Ramos (cell line): ENCODE data around the gene CRYL1.

Experiments
- in situ Hi-C: fragments of 300-500 bp; cut with MboI; formaldehyde crosslinking; loops from one replicate; pipeline ENCODE4 v1.14.3; 2022; ENCODE audit warnings: low sequenced_read_pairs; ENCODE audit not compliant: unreplicated experiment

CRYL1 gene

DNA sequence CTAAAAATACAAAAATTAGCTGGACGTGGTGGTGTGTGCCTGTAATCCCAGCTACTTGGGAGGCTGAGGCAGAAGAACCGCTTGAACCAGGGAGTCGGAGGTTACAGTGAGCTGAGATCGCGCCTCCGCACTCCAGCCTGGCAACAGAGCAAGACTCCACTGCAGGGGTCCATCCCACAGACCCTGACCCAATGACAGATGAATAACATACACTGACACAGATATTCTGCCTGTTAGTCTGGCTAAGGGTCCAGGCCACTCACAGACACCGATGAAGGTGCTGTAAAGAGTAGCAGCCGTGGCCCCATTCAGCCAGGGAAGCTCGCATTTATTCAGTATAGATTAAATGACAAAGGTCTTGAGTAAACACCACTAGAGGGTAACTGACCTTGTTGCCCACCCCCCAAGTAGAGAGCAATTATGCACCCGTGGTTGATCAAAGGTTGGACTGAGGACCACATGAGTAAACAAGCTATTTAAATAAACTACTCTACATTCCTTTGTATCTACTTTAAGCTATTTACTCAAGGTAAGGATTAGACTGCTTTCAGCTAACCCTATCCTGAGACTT, 8.5 kb upstream of the CRYL1 start:
- in situ Hi-C loops: no loop called here

DNA sequence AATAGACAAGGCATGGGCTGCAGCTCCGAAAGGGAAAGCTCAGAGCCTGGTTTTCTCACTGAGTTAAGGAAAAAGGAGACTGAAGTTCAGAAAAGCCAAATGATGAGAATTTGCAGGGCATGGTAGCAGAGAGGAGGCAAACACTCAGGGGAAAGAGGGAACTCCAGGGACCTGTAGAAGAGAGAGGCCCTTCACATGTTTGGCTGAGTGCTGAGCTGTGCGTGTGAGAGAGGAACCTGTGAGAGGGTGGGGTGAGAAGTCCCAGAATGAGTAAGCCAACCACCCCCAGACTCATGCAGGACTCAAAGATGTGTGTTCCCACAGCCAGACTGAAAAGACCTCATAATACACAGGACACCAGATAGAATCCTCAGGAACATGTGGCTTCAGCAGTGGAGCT, 2.8 kb upstream of the CRYL1 start:
- in situ Hi-C loops: no loop called here

DNA sequence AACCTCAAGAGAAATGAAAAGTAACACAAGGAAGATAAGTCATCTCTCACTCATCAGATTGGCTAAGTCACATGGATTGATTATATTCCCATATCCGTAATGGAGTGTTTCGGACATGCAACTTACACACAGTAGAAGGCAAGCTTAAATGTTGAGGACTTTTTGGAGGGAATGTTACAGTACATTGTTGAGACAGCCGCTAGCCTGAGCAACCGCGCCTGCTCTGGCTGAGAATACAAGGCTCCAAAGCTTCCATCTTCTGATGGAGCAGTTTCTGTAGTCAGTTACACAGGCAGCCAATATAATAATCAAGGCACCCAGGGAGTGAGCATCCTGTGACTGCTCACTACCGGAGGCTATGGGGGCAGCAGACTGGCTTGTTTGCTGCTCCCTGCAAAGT, 1.0 kb upstream of the CRYL1 start:
- in situ Hi-C loops: no loop called here

DNA sequence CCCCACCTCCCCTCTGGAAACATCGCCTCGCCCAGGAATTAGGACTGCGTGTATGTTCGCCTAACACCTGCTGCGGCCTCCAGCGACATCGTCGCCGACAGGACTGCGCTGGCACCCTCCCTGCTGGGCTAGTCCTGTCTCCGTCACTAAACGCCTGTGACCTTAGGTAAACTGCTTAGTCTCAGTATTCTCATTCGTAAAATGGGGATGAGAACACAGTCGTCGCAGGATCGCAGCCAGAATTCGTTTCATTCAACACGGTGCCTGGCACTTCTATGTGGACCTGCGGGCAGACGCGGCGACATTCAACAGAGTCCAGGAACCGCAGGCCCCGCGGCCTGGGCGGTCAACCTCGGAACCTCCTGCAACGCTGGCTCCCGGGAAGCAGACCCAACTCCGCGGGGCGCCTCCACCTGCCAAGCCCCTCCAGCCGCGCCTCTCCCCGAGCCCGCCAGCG, 485 bp downstream of the CRYL1 start:
- in situ Hi-C loops: no loop called here

DNA sequence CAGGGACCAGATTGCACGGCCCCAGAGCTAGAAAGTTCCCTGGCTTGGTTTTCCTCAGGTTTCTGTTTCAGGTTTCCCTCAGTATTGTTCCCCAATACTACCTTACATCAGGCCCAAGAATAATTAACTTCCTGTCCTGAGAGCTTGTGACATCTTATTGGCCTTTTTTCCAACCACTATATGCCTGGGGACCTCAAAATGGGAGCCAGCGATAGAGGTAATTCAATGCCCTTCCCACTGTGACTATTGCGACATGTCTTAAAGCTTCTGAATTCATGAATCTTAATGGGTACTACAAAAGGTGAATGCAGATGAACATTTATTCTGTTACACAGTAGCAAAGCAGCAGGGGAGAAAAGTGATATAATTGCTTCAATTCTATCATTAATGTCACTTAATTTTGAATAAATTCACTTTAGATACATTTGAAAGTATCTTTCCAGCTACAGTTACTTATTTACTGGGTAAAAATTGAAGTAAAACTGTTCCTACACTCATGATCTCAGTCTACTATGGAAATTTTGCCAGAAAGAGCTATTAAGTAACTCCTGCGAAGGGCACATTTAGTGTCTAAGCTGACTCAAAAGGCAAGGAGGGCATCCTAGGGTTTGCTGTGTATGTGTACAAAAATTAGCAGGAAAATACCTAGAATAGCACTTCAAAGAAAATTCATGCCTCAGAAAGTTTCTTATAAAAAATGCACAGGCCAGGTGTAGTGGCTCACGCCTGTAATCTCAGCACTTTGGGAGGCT, 4.1 kb downstream of the CRYL1 start:
- in situ Hi-C loops: no loop called here

DNA sequence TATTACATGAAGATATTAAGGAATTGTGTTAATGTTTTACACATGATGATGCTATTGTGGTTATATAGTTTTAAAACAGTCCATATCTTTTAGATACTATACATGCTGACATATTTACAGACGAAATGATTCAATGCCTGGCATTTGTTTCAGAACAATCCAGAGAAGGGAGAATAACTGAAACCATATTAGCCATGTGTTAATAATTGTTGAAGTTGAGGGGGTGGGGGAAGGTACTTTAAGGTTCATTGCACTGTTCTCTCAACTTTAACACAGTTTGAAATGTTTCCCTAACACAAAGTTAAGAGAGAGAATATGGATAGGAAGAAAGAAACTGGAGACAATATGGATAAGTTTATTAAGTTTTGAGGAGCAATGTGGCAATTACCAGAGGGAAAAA, 5.8 kb downstream of the CRYL1 start:
- in situ Hi-C loops: no loop called here

DNA sequence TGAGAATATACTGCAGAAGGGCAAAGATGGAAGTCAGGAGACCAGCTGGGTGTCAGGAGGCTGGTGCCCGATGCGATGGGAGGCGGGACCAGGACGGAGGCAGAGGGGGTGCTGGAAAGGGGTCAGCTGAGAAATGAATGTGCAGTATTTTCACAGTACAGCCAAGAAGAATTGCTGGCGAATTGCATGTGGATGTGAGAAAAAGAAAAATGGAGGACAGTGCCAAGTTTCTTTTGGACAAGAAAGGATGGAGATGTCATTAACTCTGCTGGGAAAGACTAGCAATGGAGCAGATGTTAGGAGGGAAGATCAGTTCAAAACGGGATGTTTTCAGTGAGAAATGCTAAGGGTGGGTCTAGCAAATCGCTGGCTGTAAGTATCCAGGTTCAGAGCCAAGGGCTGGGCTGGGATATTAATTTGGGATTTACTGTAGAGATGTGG, 7.0 kb downstream of the CRYL1 start:
- in situ Hi-C loops: no loop called here

DNA sequence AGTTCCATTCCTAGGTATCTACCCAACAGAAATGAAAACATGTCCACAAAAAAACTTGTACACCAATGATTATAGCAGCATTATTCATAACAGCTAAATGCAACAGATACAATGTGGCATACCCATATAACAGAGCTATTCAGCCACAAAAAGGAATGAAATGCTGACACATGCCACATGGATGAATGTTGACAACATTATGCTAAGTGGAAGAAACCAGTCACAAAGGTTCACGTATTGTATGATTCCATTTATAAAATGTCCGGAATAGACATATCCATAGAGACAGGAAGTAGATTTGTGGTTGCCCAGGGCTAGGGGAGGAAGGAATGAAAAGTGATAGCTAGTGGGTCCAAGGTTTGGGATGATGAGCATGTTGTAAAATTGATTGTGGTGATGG, 10.8 kb downstream of the CRYL1 start:
- in situ Hi-C loops: no loop called here

DNA sequence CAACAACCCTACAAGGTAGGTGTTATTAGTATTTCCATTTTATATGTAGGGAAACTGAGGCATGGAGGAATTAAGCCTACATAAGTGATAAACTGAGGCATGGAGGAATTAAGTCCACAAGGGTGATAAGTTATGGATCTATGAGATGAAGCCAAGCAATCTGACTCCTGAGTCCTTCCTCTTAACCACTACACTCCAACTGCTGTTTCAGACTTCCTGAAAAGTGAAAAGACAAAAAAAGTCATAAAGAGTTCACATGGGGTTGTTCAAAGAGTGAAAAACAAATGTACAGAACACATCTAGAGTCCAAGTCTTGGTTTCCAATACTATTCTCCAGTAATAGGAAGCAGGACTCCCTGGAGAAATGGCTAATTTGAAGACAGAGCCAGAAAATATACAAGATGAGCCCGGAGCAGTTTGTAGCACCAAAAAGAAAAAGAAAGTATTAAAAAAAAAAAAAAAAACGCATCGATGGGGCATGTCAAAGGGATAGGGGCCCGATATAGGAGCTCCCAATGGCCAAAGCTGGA, 12.1 kb downstream of the CRYL1 start:
- in situ Hi-C loops: no loop called here

DNA sequence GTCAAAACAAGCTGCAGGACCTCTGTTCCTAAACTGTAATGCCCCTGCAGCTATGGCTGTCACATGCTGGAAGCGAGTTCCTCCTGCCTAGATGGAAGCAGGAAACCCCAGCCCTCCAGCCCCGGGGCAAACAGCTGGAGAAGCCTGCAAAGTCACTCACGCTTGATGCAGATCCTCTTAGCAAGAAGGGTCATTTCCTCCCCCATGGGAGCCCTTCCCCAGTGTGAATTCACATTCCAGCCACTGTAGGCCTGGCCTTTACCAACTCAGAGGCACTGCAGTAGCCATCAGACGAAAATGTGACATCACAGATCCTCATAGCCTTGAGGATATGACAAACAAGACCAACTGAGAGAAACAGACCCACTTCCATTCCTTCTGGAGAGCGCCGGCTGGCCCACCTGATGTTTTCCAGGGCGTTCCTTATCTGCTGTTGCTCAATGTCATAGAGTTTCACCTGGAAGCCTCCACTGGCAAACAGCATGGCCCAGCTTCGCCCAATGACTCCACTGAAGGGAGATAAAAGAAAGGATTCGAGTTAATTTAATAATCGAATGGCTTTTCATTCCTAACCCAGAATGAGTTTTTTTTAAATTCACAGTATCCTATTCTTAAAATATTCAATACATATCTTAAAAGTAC, 13.5 kb downstream of the CRYL1 start:
- in situ Hi-C loops: no loop called here

DNA sequence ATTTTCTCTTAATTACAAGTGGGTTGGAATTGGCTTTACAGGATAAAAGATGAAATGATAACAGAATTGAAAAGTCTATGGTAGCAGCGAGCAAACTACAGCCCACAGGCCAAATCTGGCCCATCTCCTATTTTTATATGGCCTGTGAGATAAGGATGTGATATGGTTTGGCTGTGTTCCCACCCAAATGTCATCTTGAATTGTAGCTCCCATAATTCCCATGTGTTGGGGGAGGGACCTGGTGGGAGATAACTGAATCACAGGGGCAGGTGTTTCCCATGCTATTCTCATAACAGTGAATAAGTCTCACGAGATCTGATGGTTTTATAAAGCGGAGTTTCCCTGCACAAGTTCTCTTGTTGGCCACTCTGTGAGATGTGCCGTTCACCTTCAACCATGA, 19.0 kb downstream of the CRYL1 start:
- in situ Hi-C loops: no loop called here

DNA sequence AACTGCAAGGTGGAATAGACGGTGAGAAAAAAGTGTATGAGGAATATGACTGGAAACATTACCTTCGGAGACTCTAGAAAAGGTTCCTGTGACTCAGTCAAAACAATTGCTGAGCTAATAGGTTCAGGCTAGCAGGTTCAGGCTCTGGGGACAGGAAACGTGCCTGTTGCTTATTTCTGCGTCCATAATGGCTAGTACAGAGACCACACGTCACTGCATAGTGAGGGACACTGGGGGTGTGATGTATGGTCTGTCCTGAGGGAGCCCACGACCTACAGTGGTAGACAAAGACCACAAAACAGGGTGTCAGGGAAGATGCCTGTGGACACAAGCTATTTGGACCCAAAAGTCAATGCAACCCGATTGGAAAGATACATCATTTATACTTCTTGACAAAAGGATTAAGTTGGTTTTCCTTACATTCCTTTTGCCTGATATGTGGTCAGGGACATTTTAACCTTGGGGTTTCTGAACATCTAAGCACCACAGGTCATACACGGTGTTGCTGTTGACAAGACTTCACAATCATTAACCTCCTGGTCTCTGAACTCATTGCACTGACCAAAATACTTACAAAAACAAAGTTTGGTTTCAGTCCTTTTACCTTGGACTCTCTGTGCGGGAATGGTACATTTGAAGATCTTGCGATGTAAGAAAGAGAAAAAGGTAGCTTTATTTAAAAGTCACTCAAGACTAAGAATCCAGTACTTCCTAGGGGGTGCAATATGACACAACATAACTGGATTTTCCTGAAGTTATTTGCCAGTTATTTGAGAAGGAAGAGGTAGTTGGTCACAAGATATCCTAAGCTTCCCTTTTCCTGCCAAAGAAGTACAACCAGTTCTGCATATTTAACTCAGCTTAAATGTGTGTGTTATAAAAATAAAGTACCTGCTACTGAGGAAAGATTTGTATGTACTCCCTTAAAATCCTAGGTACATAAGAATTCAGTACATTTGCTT, 20.0 kb downstream of the CRYL1 start:
- in situ Hi-C loops: no loop called here

DNA sequence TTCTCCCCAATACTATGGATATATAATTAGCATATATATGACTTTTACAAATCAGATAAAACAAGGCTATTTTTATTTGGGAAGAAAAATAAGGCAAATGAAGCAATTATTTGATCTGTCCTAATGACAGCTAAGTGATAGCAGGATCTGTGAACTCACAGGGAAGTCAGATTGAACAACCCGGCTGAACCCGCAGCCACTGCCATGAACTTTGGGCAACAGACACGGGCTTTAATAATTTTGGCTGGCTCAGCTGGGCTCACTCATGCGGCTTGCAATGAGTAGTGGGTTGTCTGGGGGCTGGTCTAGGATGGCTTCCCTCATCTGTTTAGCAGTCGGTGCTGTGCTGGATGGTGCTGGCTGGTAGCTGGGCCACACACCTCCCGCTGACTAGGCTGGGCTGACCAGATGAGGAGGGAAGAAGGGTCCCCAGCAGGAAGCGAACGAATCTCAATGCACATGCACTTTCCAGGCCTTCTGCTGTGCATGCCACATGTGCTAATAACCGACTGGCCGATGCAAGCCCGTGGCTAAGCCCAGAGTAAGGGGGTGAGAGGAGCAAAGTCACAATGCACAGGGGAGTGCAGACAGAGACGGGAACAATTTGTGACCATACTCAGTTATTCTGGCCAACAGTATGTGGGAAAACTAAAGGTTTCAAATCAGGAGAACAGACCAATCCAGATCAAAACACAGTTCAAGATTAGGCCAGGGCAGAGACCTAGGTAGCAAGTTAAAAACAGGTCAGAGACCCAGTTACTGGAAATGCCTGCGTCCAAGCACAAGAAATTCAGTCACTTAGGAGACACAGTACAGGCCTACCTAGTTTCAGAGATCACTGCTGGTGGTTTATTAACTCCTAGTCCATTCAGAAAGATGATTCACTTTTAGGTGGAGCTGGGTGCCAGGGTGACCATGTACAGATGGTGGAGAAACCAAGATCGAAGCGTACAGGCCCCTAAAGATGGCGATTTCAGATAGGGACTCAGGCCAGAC, 22.3 kb downstream of the CRYL1 start:
- in situ Hi-C loops: no loop called here

DNA sequence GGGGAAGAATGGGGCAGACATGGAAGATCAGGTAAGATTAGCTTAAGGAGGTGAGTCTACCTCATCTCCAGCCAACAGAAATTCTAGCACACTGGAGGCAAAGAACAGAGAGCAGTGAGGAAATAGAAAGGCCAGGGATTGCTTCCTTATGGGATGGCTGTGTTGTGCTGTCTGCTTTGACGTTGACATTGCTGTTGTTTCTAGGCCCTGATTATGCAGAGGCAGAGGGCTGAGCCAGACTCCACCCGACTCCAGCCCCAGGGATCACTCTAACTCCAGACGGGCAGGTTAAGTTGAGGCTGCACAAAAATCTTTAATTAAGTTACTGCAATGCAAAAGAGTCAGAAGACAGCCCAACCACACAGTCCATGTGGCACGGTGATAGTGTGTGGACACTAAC, 24.1 kb downstream of the CRYL1 start:
- in situ Hi-C loops: no loop called here

DNA sequence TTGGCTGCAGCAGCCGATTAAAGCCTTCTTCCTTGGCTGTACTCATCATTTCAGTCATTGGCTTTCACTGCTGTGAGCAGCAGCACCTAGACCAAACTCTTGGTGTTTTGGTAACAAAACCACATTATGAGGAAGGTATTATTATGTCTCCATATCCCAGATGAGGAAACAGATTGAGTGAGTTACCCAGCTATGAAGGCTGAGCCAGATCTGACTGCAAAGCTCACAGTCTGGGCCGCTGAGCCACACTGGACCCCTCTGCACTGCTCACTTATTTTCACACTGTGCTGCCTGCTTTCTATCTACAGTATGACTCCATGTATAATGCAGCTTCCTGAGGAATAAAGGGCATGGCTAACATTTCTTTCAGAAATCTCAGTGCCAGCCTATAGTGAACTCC, 24.5 kb downstream of the CRYL1 start:
- in situ Hi-C loops: no loop called here

DNA sequence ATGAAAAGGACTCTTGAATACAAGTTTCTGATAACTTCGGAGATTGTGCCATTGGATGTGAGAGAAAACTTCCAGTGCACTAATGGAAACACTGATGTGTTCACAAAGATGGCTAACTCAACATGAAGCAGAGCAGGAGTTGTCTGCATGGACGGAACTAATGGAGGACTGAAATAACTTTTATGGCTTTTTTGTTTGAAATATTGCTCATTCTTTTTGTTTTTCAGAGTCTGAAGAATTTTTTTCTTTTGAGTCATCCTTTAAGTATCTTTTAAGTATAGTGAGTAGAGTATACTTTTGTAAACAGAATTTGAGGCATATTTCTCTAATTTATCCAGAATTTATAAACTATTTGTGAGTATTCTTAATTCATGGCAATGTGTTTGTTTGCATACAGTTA, 25.7 kb downstream of the CRYL1 start:
- in situ Hi-C loops: loop anchor here (10.0 kb wide), 1 partner anchor 425 kb away; no protein-coding TSS in a partner anchor

DNA sequence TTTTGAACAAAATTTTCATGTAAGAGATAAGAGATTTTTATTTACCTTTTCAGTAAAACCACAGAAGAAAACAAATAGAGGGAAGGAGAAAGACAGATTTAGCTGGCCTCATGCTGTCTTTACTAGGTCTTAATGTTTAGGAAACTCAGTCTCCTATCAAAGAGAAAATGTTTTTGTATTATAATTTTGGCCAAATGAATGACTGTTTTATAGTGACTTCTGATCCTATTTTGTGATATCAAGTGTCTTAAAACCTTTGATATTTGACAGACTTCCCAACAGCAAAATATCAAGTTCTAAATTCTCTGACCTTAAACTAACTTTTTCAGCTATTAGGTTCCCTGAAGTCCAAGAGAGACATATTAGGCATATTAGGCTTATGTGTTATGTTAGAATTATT, 27.0 kb downstream of the CRYL1 start:
- in situ Hi-C loops: loop anchor here (10.0 kb wide), 1 partner anchor 426 kb away; no protein-coding TSS in a partner anchor

DNA sequence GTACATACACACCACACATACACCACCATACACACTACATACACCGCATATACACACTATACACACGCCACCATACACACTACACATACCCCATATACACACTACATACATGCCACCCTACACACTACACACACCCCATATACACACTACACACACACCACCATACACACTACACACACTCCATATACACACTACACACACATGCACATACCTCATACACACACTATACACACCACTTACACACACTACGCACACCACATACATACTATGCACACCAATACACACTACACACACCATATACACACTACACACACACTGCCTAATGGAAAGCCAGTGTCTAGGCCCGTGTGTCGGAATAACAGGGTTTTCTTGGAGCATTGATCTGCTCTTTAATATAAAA, 27.5 kb downstream of the CRYL1 start:
- in situ Hi-C loops: loop anchor here (10.0 kb wide), 1 partner anchor 427 kb away; no protein-coding TSS in a partner anchor
